HG03108 (cell line): ENCODE measurements around the gene TSPAN17.
"Not testable (repeated sequence)": the region's sequence is repeated elsewhere in the genome, so short reads cannot be mapped to it uniquely, and the experiment has no call there.

Source experiments
- ATAC-seq: cut with Tn5 transposase; IDR thresholded peaks from one replicate; pipeline ENCODE4 v1.9.1; 2021; ENCODE audit warnings: moderate library complexity; ENCODE audit not compliant: unreplicated experiment

The TSPAN17 gene

DNA sequence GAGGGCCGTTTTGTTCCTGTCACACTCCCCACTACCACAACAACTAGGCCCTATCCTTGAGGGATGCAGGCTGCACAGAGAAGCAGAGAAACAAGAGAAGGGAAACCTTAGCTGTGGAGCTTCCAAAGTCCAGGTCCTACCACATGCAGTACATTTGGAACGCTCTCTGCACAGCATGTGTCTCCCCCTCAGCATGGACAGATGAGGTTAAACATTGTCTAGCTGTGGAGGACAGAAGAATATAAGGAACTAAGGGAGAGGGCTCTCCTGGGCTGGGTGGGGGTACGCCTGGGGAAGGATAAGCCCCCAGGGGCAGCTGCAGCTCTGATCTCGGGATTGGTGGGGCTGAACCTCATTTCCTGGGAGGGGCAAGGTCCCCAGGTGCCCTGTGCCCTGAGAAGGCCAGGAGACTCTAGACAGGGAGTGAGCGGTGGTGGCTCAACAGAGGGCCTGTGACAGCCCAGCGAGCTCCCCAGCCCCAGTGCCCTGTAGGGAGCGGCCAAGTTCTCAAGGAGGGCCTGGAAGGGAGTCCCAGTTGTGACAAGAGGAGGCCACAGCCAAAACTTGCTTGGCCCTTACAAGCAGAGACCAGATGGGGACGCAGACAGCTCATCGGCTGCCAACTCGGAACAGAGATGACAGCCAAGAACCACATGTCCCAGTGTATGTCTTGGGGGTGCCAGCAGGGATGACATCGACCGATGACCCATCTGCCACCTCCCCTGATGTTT lies 30.1 kb downstream of the TSPAN17 start:
- no peak for ATAC-seq

GRCh38 chr5:176678584-176678983 lies 31.3 kb downstream of the TSPAN17 start:
- no peak for ATAC-seq

DNA sequence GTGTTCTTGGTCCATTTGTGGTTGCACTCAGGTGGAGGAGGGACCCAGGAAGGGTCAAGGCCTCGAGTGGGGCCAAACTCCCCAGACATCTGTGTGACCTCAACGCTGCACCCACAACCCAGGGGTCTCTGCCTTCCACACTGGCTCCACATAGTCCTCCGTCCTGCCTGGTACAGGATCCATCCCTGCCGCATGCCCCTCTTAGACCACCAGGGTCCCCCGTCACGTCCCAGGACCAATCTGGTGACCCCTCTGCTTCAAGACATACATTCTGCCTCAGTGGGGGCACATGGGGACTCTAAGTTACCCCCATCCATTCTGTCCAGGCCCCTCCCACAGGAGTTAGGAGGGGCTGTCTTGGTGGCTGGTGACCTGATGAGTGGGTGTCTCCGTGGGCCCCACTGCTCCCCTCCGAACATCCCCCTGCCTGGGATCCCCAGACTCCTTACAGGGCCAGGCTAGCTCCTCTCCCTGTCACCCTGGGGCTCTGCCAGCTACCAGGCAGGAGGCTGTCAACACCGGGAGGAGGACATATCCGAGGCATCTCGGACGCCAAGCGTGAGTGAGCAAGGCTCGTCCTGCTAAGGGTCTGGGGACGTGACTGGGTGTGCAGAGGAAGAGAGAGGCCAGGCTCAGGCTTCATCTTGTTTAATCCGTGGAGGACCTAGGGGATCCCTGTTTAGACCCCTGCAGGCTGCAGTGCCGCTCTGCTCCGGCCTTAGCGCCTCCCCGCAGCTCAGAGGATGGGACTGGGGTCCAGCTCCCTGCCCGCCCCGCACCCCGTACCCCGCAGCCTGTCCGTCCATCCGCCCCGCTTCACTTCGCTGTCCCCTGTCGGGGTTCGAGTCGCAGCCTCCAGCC lies 32.3 kb downstream of the TSPAN17 start:
- ATAC-seq = no peak

- no peak for ATAC-seq
Observed at GRCh38 chr5:176680226-176680563, 32.9 kb downstream of the TSPAN17 start.

GRCh38 chr5:176682016-176682531 lies 34.8 kb downstream of the TSPAN17 start:
- ATAC-seq = no peak

DNA sequence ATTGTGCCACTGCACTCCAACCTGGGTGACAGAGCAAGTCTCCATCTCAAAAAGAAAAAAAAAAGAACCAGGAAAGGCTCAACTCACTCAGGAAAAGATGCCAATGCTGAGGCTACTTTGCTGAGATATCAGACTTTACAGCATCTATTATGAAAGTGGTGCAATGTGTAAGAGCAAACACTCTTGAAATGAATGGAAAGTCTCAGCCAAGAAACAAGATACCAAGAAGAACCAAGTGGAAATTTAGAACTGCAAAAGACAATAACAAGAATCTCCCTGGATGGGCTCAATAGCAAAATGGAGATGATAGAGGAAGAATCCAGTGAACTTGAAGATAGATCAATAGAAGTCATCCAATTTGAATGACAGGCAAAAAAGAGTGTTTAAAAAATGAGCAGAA lies 37.7 kb downstream of the TSPAN17 start:
- no peak for ATAC-seq

DNA sequence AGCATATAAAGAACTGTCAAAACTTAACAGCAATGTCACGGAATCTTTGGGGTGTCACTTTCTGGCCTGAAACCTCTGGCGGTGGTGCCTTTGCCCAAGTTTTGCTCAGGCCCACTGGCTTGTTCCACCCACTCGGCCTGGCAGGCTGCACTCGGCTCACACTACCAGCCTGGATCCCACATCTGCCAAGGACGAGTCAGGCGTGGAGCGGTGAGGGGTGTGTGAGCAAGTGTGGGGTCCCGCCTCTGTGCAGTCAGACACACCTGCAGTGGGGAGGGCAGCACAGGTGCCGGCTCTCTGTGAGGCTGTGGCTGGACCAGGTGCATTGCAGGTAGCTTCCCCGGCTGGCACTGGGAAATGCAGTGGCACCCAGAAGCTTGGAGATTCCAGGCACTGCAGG lies 40.0 kb downstream of the TSPAN17 start:
- ATAC-seq = no peak

- no peak for ATAC-seq
Observed at GRCh38 chr5:176687881-176688280, 40.6 kb downstream of the TSPAN17 start.

DNA sequence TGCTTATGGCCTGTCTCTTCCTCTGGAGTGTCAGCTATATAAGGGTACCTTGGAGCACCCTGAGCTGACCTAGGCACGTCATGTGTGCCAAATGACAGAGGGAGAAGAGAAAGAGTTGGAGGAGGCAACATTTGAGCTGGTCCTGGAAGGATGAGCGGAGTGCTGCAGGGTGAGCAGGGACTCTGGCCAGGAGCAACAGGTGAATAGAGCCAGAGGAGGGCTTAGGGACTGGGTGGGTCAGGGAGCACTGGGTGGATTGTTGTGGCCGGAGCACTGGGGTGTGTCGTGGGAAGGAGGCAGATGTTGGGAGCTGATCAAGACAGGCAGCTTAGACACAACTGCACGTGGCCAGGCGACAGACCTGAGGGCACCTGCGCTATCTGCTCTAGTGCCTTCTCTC lies 43.6 kb downstream of the TSPAN17 start:
- no peak for ATAC-seq

DNA sequence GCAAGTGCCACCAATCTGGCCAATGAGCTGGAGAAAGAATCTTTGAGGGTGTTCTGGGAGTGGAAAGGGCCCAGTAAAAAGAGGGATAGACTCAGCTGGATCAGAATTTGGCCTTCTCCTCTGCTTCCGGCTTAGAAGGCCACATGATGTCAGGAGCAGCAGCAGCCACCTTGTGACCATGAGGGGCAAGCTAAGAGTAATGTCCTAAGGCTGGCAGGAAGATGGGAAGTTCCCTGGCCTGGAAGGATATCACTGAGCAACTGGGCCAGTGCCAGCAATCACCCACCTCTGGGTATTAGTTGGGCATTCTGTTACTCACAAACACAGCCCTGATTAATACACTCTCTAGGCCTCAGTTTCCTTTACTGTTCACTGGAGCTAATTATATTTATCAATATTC lies 44.2 kb downstream of the TSPAN17 start:
- ATAC-seq = no peak

GRCh38 chr5:176692326-176692725 lies 45.0 kb downstream of the TSPAN17 start:
- ATAC-seq = no peak

DNA sequence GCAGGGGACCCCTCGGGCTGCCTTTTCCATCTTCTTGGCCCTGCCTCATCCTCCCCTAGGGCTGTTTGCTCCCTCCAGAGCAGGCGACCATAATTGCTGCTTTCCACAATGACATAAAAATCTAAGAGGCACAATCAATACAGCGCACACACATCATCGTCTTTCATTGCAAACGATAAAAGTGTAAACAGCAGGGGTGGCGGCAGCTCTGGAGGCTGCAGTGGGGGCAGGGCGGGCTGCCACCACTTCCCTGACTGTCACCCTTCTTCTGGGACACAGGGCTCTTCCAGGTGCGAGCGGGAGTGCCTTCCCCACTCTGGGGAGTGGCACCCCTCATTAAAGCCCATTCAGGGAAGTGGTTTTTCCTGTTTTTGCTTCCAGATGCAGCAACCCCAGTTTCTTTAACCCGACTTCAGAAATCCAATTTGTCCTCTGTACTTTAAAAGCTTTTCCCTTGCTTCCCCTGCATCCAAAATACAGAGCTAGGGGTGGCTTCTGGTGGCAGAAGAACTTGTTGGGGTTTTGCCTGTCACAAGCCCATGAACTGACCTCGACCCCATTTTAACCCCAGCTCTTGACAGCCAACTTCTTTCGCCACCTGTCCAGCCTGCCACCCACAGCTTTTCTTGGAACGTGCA lies 45.7 kb downstream of the TSPAN17 start:
- ATAC-seq = no peak

DNA sequence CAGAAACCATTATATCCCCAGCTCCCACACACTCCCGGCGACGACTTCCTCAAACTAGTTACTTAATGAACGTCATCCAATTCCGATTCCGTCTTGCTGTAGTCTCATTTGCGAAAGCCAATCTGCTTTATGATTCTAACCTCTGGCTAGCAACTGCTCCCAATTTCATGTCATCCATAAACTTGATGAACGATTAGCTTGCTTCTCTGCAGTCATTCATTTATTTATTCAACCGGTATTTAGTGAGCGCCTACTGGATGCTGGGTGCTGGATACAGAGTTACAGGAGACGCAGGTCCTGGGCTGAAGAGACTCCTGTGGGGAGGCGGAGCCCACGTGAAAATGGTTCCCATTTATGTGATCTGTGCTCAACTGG lies 46.2 kb downstream of the TSPAN17 start:
- no peak for ATAC-seq

- ATAC-seq = no peak
Observed at GRCh38 chr5:176694146-176694545, 46.9 kb downstream of the TSPAN17 start.

GRCh38 chr5:176694631-176695030 lies 47.3 kb downstream of the TSPAN17 start:
- ATAC-seq = no peak

- no peak for ATAC-seq
Observed at GRCh38 chr5:176695073-176695472, 47.8 kb downstream of the TSPAN17 start.

DNA sequence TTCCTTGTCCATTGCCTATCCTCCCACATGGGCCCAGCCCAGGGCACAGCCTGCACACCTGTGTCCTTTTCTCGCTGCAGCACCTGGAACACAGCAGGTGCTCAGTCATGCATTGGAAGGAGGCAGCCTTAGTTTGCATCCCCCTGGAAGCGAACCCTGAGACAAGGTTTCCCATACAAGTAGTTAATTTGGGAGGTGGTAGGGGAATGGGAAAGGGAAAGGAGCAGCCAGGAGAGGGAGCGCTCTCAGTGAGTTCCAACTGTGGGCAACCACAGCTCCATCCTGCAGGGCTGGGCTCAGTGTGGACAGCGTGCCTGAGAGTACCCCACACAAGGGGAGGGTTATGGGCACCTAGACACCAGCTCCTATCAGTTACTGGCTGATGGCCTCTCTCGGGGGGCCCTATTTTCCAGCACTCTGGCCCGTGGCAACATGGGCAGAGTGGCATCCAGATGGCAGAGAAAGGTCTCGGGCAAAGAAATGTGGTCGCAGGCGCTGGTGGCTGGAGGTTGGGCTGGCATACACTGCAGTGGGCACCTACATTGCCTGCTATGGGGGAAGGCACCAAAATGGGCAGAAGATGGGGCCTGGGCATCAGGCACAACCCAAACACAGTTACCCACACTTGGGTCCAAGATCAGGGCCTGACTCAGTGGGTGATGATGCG lies 50.1 kb downstream of the TSPAN17 start:
- ATAC-seq = no peak

- no peak for ATAC-seq
Observed at GRCh38 chr5:176697934-176698538, 50.8 kb downstream of the TSPAN17 start.

- not testable (repeated sequence) for ATAC-seq
Observed at GRCh38 chr5:176699446-176699845, 52.2 kb downstream of the TSPAN17 start.

DNA sequence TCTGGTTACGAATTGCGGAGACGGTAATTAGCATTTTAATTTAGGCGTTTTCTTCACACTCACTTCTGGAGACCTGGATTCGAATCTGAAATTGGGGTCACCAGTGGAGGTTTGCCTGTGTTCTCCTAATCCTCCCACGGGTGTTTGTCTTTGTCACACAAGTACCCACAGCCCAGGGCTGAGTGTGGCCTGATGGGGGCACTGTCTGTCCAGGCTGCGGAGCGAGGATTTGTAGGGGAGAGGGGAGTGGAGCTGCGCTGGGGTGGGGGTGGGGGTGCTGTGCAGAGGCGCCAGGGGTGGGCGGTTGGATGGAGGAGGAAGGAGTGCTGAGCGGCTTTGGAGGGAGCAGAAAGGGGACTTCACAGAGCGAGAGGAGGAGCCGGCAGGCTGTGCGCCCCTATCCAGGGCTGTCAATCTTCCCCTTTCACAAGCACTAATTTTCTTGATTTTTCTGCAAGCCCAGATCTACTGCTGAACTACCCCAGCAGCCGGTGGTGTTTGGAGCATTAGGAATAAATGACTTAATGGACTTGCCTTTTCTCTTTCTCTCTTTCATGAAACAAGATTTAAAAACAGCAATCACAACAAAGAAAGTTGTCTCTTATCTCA lies 53.1 kb downstream of the TSPAN17 start:
- ATAC-seq = no peak
